NCI-H460 (cell line): ENCODE results near the gene RASA3. TPM values are rescaled to one million over a fixed set of nuclear protein-coding genes. Genes with fewer than 3 reads are reported as not detected.
"Not testable (repeated sequence)": the region's sequence is repeated elsewhere in the genome, so short reads cannot be mapped to it uniquely, and the experiment has no call there.

Source experiments
- DNase-seq: peaks from one replicate; pipeline ENCODE4 v3.0.0-alpha.2; 2016; ENCODE audit warnings: low read depth; ENCODE audit errors: extremely low read depth
- total RNA-seq: library from RNA; depleted of rRNA; stranded (reverse); fragments of >200 nt; shearing (Covaris generic); gene quantifications from 2 replicates; pipeline ENCODE4 v1.2.3, GENCODE V29; 2014

RASA3 gene
- total RNA-seq, 1 experiment from 2014 or later = 14.2 TPM

GRCh38 chr13:113997845-113998751, 134.3 kb downstream of the RASA3 start:
- no peak for DNase-seq

GRCh38 chr13:113996912-113997745, 135.3 kb downstream of the RASA3 start:
- no peak for DNase-seq

- DNase-seq = no peak
These were observed 136.1 kb downstream of the RASA3 start for GRCh38 chr13:113996081-113996911.

- no peak for DNase-seq
These were observed 137.3 kb downstream of the RASA3 start for GRCh38 chr13:113995051-113995601.

- no peak for DNase-seq
These were observed 140.0 kb downstream of the RASA3 start for GRCh38 chr13:113992276-113993005.

- no peak for DNase-seq
These were observed 140.7 kb downstream of the RASA3 start for GRCh38 chr13:113991676-113992179.

- no peak for DNase-seq
These were observed 141.2 kb downstream of the RASA3 start for GRCh38 chr13:113991191-113991669.

GRCh38 chr13:113990321-113990837, 142.0 kb downstream of the RASA3 start:
- no peak for DNase-seq

- no peak for DNase-seq
These were observed 142.7 kb downstream of the RASA3 start for GRCh38 chr13:113989585-113990300.

- not testable (repeated sequence) for DNase-seq
These were observed 143.6 kb downstream of the RASA3 start for GRCh38 chr13:113988859-113989258.

GRCh38 chr13:113982296-113982661, 150.1 kb downstream of the RASA3 start:
- no peak for DNase-seq

GRCh38 chr13:113981611-113982295, 150.7 kb downstream of the RASA3 start:
- no peak for DNase-seq

- no peak for DNase-seq
These were observed 151.2 kb downstream of the RASA3 start for GRCh38 chr13:113981194-113981605.

GRCh38 chr13:113980489-113981064, 151.8 kb downstream of the RASA3 start:
- DNase-seq = no peak

GRCh38 chr13:113979791-113980471, 152.5 kb downstream of the RASA3 start:
- no peak for DNase-seq

- no peak for DNase-seq
These were observed 153.5 kb downstream of the RASA3 start for GRCh38 chr13:113978741-113979481.
